ENCODE data around the gene GGTLC1.

The GGTLC1 gene

GRCh38 chr20:23988561-23988960 is at the start of gene GGTLC1:
TSS of gene GGTLC1 (minus strand) at chr20:23988779. CDS start at chr20:23986611, 2,168 bp downstream.
- TF ChIP-seq TRIM28 (IDR thresholded peaks at IDR 0.05; ENCODE audit: borderline replicate concordance, low read length) (no peak), ZNF791 (tag by site-specific recombination; IDR thresholded peaks at IDR 0.05) (no peak), ZNF548 (tag by site-specific recombination; IDR thresholded peaks at IDR 0.05) (no peak), ZNF311 (tag by site-specific recombination; IDR thresholded peaks at IDR 0.05; ENCODE audit: borderline replicate concordance) (no peak), TCF7L2 (IDR thresholded peaks at IDR 0.05; ENCODE audit: borderline replicate concordance, low read depth, low read length) (no peak)
- no peak within 1 kb of the TSS for H3K27ac ChIP-seq (ENCODE audit: extremely low read depth, low read depth, low read length)
- no peaks in the 10 kb centered on the region for H3K4me1 ChIP-seq (ENCODE audit: control insufficient read depth, insufficient read depth, low read length)
- ChIA-PET POLR2A (no interaction called here), CTCF (no interaction called here)
- no peaks in the 10 kb centered on the region for H3K9me3 ChIP-seq (ENCODE audit: control insufficient read depth, insufficient read depth, low read depth, low read length)
- H3K36me3 ChIP-seq (ENCODE audit: control insufficient read depth in 2 of 2, insufficient read depth in 1 of 2, low read length in 2 of 2), result no peaks in the 10 kb centered on the region
- H3K4me3 ChIP-seq (ENCODE audit: low read depth, low read length), result no peak within 1 kb of the TSS

- H3K27ac ChIP-seq (ENCODE audit: extremely low read depth, low read depth, low read length), result no peak overlapping the region
- CTCF ChIA-PET, result no interaction called here
Observed at GRCh38 chr20:24034820-24035219, 46.2 kb upstream of the GGTLC1 start.

GRCh38 chr20:24033565-24033964 is 45.0 kb upstream of the GGTLC1 start:
- POLR2A ChIA-PET, result no interaction called here
- no peaks in the 10 kb centered on the region for H3K9me3 ChIP-seq (ENCODE audit: control insufficient read depth, insufficient read depth, low read depth, low read length)
- TF ChIP-seq ZNF23 (tag by site-specific recombination; IDR thresholded peaks at IDR 0.05; ENCODE audit: borderline replicate concordance) (no peak), PRDM1 (tag by site-specific recombination; IDR thresholded peaks at IDR 0.05) (no peak), ZNF510 (tag by site-specific recombination; IDR thresholded peaks at IDR 0.05; ENCODE audit: insufficient replicate concordance) (no peak), ZBTB11 (tag by site-specific recombination; conservative IDR thresholded peaks at IDR 0.05; ENCODE audit: low read depth) (no peak), HOXC10 (CRISPR knock-in tag; IDR thresholded peaks at IDR 0.05) (no peak), ZNF707 (tag by site-specific recombination; IDR thresholded peaks at IDR 0.05) (no peak), ZBTB21 (tag by site-specific recombination; IDR thresholded peaks at IDR 0.05) (no peak), MEIS1 (CRISPR knock-in tag; IDR thresholded peaks at IDR 0.05; ENCODE audit: borderline replicate concordance) (no peak), ZNF394 (tag by site-specific recombination; IDR thresholded peaks at IDR 0.05; ENCODE audit: borderline replicate concordance) (no peak), ZSCAN23 (tag by site-specific recombination; IDR thresholded peaks at IDR 0.05) (no peak), ZNF549 (tag by site-specific recombination; IDR thresholded peaks at IDR 0.05) (no peak)

More at GRCh38 chr20:24034820-24035219, 46.2 kb upstream of the GGTLC1 start:
- no peak for TF ChIP-seq ZBTB26 (tag by site-specific recombination; optimal IDR thresholded peaks at IDR 0.05)
- no peak for TF ChIP-seq ZNF433 (tag by site-specific recombination; IDR thresholded peaks at IDR 0.05; ENCODE audit: low read depth)
- TF ChIP-seq ZNF248 (tag by site-specific recombination; IDR thresholded peaks at IDR 0.05), result no peak
- TF ChIP-seq HOXD13 (CRISPR knock-in tag; IDR thresholded peaks at IDR 0.05; ENCODE audit: borderline replicate concordance), result no peak
- TF ChIP-seq ZNF529 (tag by site-specific recombination; IDR thresholded peaks at IDR 0.05; ENCODE audit: insufficient replicate concordance), result no peak
- no peak for TF ChIP-seq ZNF266 (tag by site-specific recombination; IDR thresholded peaks at IDR 0.05; ENCODE audit: low read depth)
- TF ChIP-seq ZBTB17 (tag by site-specific recombination; IDR thresholded peaks at IDR 0.05), result no peak
- TF ChIP-seq ZNF19 (tag by site-specific recombination; IDR thresholded peaks at IDR 0.05; ENCODE audit: low read depth), result no peak
- no peak for TF ChIP-seq ZNF114 (tag by site-specific recombination; IDR thresholded peaks at IDR 0.05)
- no peak for TF ChIP-seq ATF2 (tag by site-specific recombination; IDR thresholded peaks at IDR 0.05; ENCODE audit: low read depth)
- TF ChIP-seq OSR2 (tag by site-specific recombination; IDR thresholded peaks at IDR 0.05), result no peak
- TF ChIP-seq ZNF23 (tag by site-specific recombination; IDR thresholded peaks at IDR 0.05; ENCODE audit: borderline replicate concordance), result no peak
- no peak for TF ChIP-seq ZNF843 (tag by site-specific recombination; IDR thresholded peaks at IDR 0.05)
- no peak for TF ChIP-seq ZNF830 (tag by site-specific recombination; IDR thresholded peaks at IDR 0.05; ENCODE audit: low read depth)
- TF ChIP-seq ZNF416 (tag by site-specific recombination; IDR thresholded peaks at IDR 0.05), result no peak
- Histone ChIP-seq H3K4me1 (ENCODE audit: control insufficient read depth, insufficient read depth, low read length) (no peaks in the 10 kb centered on the region; the same call in 1 of the 2 replicates), H3K4me3 (ENCODE audit: low read depth, low read length) (no peak overlapping the region), H3K9me3 (ENCODE audit: control insufficient read depth, insufficient read depth, low read depth, low read length) (no peaks in the 10 kb centered on the region), H3K36me3 (ENCODE audit: control insufficient read depth in 2 of 2, insufficient read depth in 1 of 2, low read length in 2 of 2) (no peaks in the 10 kb centered on the region)
- POLR2A ChIA-PET, result no interaction called here

More at GRCh38 chr20:24033565-24033964, 45.0 kb upstream of the GGTLC1 start:
- Histone ChIP-seq H3K4me1 (ENCODE audit: control insufficient read depth, insufficient read depth, low read length) (no peaks in the 10 kb centered on the region; the same call in 1 of the 2 replicates), H3K4me3 (ENCODE audit: low read depth, low read length) (no peak overlapping the region), H3K27ac (ENCODE audit: extremely low read depth, low read depth, low read length) (no peak overlapping the region), H3K36me3 (ENCODE audit: control insufficient read depth in 2 of 2, insufficient read depth in 1 of 2, low read length in 2 of 2) (no peaks in the 10 kb centered on the region)
- CTCF ChIA-PET, result no interaction called here

Measured in HEK293 (cell line).